GM19043 (cell line): Measurements from ENCODE around the gene TBX6.

Experiments used
- ATAC-seq: cut with Tn5 transposase; IDR thresholded peaks from one replicate; pipeline ENCODE4 v1.9.1; 2021; ENCODE audit warnings: low read depth; ENCODE audit not compliant: unreplicated experiment

The TBX6 gene

GRCh38 chr16:30040221-30040620 lies 51.5 kb downstream of the TBX6 start:
- no peak for ATAC-seq
